ENCODE data around the gene COL19A1.

COL19A1 gene

GRCh38 chr6:70164556-70164955 lies 298.2 kb downstream of the COL19A1 start:
- TF ChIP-seq CTCF (IDR thresholded peaks at IDR 0.05; ENCODE audit: insufficient read depth, low read length, poor library complexity, severe bottlenecking): no peak
- TF ChIP-seq EZH2phosphoT487 (conservative IDR thresholded peaks at IDR 0.05; ENCODE audit: low read length): no peak

GRCh38 chr6:70166088-70166958 lies 300.0 kb downstream of the COL19A1 start:
- H3F3A ChIP-seq (ENCODE audit: insufficient read depth): no peaks in the 10 kb centered on the region
- H3K9ac ChIP-seq (ENCODE audit: low read length): no peak overlapping the region
- H3K9me3 ChIP-seq (ENCODE audit: insufficient read depth, low read length): no peaks in the 10 kb centered on the region
- peak overlapping the region; percentile 1 for H2AFZ ChIP-seq (ENCODE audit: low read depth, low read length, severe bottlenecking)
- TF ChIP-seq EZH2phosphoT487 (conservative IDR thresholded peaks at IDR 0.05; ENCODE audit: low read length) (no peak), CTCF (IDR thresholded peaks at IDR 0.05; ENCODE audit: insufficient read depth, low read length, poor library complexity, severe bottlenecking) (peak; percentile 34)
- no peak overlapping the region for H3K27ac ChIP-seq (ENCODE audit: low read depth, low read length)
- H3K9me2 ChIP-seq (replicated peaks; ENCODE audit: insufficient read depth, low read length): no peaks in the 10 kb centered on the region
- peak overlapping the region; percentile 30 for H3K4me2 ChIP-seq (ENCODE audit: low read depth, low read length, poor library complexity, severe bottlenecking)
- H3K79me2 ChIP-seq (ENCODE audit: insufficient read depth, low read length): no peaks in the 10 kb centered on the region
- H3K4me3 ChIP-seq (ENCODE audit: insufficient read depth, low read length, poor library complexity, severe bottlenecking): no peak overlapping the region
- H4K20me1 ChIP-seq (ENCODE audit: low read depth, low read length): no peaks in the 10 kb centered on the region
- no peaks in the 10 kb centered on the region for H3K36me3 ChIP-seq (ENCODE audit: low read length)
- no peaks in the 10 kb centered on the region for H3K27me3 ChIP-seq (ENCODE audit: low read length)

More at GRCh38 chr6:70164556-70164955, 298.2 kb downstream of the COL19A1 start:
- Histone ChIP-seq H3K27ac (ENCODE audit: low read depth, low read length) (no peak overlapping the region), H3K9me3 (ENCODE audit: insufficient read depth, low read length) (no peaks in the 10 kb centered on the region), H3K36me3 (ENCODE audit: low read length) (no peaks in the 10 kb centered on the region), H3K9me2 (replicated peaks; ENCODE audit: insufficient read depth, low read length) (no peaks in the 10 kb centered on the region), H3K27me3 (ENCODE audit: low read length) (no peaks in the 10 kb centered on the region), H3F3A (ENCODE audit: insufficient read depth) (no peaks in the 10 kb centered on the region), H2AFZ (ENCODE audit: low read depth, low read length, severe bottlenecking) (no peak overlapping the region), H3K4me3 (ENCODE audit: insufficient read depth, low read length, poor library complexity, severe bottlenecking) (no peak overlapping the region), H3K79me2 (ENCODE audit: insufficient read depth, low read length) (no peaks in the 10 kb centered on the region), H4K20me1 (ENCODE audit: low read depth, low read length) (no peaks in the 10 kb centered on the region), H3K4me2 (ENCODE audit: low read depth, low read length, poor library complexity, severe bottlenecking) (no peak overlapping the region), H3K9ac (ENCODE audit: low read length) (no peak overlapping the region)

- H3K9me2 ChIP-seq (replicated peaks; ENCODE audit: insufficient read depth, low read length): no peaks in the 10 kb centered on the region
- H3K9ac ChIP-seq (ENCODE audit: low read length): no peak overlapping the region
- no peaks in the 10 kb centered on the region for H4K20me1 ChIP-seq (ENCODE audit: low read depth, low read length)
- H3K9me3 ChIP-seq (ENCODE audit: insufficient read depth, low read length): no peaks in the 10 kb centered on the region
- no peak overlapping the region for H3K4me2 ChIP-seq (ENCODE audit: low read depth, low read length, poor library complexity, severe bottlenecking)
- no peaks in the 10 kb centered on the region for H3F3A ChIP-seq (ENCODE audit: insufficient read depth)
- H3K4me3 ChIP-seq (ENCODE audit: insufficient read depth, low read length, poor library complexity, severe bottlenecking): no peak overlapping the region
- H3K27ac ChIP-seq (ENCODE audit: low read depth, low read length): no peak overlapping the region
- no peaks in the 10 kb centered on the region for H3K36me3 ChIP-seq (ENCODE audit: low read length)
- H2AFZ ChIP-seq (ENCODE audit: low read depth, low read length, severe bottlenecking): no peak overlapping the region
- H3K79me2 ChIP-seq (ENCODE audit: insufficient read depth, low read length): no peaks in the 10 kb centered on the region
- TF ChIP-seq CTCF (IDR thresholded peaks at IDR 0.05; ENCODE audit: insufficient read depth, low read length, poor library complexity, severe bottlenecking): no peak
- no peak for TF ChIP-seq EZH2phosphoT487 (conservative IDR thresholded peaks at IDR 0.05; ENCODE audit: low read length)
- no peaks in the 10 kb centered on the region for H3K27me3 ChIP-seq (ENCODE audit: low read length)
These were observed 302.5 kb downstream of the COL19A1 start for GRCh38 chr6:70168681-70169377.

Measured in SU-DHL-6 (cell line).